ENCODE results near the gene TRIM29.
A peak's percentile ranks its signal among the peaks of the same experiment; 100 is the strongest.

TRIM29 gene

GRCh38 chr11:120135838-120136237 is 2.1 kb downstream of the TRIM29 start:
- no peak for DNase-seq

GRCh38 chr11:120134931-120135228 is 3.0 kb downstream of the TRIM29 start:
- DNase-seq = no peak

DNA sequence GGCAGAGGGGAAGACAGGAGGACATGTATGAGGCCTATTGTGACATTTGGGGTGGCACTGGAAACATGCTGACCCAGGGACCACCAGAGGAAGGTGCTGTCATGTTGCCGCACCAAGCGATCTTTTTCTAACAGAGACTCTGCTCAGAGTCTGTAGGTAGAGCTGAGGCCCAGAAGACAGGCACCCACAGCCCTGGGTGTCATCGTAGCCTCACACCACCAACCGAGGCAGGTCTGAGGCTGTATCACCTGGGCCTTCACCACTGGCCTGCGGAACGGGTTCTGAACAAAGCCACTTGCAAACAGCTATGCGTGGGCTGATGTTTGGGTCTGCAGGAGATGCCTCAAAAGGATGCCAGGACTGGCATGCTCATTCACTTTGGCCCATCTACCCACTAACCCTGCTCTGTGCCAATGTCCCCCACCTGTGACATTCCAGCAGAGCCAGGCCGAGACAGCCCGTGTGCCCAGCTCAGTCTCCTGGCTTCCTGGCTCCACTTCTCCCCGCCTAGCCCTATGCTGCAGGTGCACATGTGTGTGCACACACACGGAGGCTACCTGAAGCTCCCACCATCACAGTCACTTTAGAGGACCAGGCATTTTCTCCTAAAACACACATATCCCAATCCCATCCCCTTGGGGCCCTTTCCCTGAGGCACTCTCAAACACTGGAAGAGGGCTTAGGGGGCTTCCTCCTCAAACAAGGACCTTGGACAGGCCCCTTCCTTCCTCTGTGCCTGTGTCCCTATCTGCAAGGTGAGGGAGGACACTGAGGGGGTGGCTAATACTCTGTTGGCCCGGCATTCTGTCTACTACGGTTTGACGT is 3.6 kb downstream of the TRIM29 start:
- no peak for DNase-seq

DNA sequence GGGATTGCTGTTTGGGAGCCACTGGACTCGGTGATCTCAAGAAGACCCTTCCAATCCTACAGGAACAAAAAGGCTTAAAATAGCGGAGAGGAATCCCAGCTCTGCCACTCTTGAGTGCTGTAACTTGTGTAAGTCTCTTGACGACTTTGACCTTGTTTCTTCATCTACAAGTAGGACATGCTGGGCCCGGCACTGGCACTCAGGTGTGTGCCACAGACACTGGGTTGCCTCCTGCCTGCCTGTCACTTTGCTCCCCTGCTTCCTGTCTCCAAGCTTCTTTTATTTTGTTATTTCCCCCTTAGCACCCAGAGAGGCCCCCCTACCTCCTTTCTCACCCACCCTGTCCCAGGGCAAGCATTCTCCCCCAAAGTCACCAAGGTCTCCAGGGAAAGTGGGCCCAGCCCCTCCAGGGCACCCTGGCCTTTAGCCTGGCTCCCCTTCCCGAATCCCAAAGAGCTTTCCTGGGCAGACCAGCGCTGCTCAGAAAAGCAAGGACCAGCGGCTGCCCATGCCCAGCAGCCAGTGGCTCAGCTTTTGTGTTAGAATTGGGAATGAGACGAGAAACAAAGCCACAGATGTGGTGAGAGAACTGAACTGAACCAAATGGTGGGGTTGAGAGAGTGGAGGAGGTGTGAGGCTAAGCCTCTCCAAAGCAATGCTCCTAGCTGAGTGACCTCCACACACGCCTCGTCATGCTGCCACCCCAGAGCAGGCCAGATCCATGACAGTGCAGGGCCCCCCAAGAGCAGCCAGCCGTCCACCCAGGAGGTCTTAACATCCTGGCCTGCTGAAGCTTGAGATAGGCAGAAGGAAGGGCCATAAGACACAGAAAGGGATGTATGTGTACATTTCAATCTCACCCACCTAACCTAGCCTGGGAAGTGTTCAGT is 4.5 kb downstream of the TRIM29 start:
- DNase-seq = no peak

- no peak for DNase-seq
Measured at GRCh38 chr11:120132645-120133185, 5.2 kb downstream of the TRIM29 start.

DNA sequence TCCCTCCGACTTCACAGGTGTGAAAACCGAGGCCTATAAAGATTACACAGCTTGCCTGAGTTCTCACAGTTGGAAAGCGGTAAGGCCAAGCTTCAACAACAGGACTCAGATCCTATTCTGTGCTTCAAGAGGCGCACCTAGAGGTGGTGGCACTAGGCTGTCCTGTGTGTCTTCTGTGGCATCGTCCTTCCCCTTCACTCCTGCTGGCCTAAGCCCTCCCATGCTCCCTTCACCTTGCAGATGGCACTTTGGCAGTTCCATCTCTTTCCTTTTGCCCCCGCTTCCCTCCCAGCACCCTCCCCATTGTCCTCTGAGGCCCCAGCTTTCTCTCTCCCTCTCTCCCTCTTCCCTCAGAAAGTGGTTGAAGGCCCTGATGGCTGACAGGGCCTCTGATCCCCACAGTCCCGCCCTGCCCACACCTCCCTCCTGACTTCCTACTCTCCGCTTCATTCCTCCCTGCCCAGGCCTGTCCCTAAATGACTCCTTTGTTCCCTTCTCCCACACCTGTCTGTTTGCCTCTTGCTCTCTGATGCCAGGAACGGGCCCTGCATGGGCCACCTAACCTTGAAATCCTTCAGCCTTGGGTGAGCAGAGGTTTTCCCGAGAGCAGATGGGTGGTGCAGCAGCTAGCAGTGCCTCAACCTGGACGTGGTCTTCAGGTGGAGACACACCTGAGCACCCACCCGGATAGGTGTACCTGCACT is 5.8 kb downstream of the TRIM29 start:
- no peak for DNase-seq

DNA sequence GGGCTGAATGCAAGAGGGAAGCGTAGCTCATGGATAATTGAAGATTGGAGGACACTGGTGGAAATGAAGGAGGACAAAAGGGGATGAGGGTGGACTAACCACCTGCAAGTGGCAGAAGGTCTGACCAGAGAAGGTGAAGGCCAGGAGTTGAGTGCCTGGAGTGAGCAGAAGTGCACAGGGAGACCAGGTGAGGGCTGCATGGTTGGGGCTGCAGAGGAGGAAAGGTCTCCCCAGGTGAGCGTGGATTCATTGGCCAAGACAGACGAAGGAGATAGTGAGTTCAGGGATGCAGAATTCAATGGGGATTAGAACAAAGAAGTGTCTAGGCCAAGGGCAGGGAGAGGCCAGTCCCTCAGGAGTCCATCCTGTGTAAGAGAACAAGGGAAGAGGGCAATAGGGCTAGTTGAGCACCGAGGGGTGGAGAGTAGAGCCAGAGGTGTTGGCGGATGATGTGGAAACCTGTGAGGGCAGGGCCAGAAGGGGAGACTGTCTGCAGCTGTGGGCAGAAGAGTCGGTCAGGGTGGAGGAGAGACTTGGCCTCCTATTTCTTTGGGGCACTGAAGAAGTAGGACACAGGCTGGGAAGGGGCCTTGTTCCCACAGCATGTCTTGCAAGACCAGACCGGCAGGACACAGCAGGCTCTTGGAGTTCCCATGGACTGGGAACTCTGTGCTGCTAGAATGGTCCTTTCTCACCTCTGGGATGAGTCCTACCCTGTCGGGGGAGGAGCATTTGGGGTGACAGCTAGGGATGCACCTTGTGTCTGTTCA is 6.7 kb downstream of the TRIM29 start:
- DNase-seq = no peak

DNA sequence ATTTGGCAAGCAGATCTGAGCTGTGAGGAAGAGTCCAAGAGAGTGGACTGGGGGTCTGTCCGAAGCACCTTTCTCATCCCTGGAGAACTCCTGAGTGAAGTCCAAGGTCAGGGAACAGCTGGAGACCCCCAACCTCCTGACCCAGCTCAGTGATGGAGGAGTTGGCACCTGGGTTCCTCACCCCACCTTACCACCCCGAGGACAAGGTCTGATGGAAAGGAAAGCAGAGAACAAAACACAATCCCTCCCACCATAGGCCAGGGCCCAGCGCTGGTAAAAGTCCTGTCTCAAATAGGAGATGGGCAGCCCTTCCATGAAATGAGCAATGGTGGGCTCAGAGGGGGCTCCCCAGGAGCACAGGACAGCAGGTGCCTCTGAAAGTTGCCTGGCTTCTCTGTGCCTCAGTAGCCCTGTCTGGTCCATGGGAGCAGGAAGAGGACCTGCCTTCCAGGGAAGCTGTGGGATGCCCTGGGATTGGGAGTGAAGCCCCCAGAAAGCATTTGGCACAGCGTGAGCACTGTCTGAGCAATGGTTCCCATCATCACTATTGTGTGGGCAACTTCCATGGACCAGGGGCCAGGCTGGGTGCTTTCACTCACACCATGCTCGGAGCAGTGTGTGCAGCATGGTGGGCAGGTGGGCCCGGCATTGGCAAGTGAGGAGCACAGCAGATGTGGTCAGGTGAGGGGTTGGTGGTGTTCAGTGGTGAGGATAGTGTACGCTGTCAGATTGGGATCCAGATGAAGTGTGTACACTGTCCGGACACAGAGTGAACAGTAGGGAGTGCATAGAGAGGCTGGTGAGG is 7.5 kb downstream of the TRIM29 start:
- no peak for DNase-seq

DNA sequence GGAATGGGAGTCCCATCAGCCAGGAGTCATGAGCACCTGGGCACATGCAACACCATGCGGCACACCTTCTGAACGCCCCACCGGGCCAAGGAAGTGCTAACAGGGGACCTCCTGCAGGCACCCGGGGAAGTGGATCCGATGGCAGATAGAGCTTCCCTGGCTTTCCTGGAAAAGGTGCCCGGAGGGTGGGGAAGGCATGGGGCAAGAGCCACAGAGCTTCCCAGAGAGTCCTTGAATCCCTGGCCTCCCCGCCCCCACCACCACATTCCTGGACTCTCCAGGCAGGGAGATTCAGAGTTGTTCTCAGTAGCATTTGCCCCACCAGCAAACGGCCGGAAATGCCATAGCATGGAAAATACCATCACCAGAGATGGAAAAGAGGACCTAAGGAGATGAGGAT is 8.3 kb downstream of the TRIM29 start:
- DNase-seq = no peak

- DNase-seq = no peak
Measured at GRCh38 chr11:120128392-120129119, 9.4 kb downstream of the TRIM29 start.

- DNase-seq = no peak
Measured at GRCh38 chr11:120127236-120127635, 10.7 kb downstream of the TRIM29 start.

DNA sequence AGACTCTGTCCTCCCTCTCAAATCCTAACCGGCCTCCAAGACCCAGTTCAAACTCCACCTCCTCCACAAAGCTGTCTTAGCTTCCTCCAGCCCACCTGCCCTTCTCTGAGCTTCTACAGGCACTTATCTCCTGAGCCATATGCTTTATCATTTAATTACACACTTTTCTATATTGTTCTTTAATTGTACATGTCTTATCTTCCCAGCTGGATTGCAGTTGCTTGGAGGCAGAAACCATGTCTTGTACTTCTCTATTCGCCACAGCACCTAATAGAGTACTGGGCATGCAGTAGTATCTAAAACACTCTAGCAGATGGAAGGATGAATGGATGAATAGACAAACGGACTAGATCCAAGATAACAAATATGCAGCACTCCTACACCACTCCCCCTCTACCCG is 11.3 kb downstream of the TRIM29 start:
- no peak for DNase-seq

DNA sequence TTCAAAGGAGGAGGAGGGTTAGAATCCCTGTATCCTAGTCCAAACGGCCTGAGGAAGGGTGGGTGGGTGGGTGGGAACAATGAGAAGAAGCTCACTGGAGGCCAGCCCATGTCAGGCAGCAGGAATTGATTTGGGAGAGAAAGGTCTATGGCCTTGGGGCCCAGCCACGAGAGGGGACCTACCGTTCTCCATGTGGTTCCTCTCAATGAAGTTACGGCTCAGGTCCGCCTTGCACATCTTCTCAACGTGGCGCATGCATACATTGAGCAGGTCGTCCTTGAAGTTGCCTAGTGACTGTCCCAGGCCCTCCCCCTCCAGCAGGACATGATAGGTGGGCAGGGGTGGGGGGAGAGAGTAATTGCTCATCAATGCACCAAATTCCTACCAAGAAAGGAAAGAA is 12.4 kb downstream of the TRIM29 start:
- no peak for DNase-seq

- no peak for DNase-seq
Measured at GRCh38 chr11:120125024-120125423, 12.9 kb downstream of the TRIM29 start.

DNA sequence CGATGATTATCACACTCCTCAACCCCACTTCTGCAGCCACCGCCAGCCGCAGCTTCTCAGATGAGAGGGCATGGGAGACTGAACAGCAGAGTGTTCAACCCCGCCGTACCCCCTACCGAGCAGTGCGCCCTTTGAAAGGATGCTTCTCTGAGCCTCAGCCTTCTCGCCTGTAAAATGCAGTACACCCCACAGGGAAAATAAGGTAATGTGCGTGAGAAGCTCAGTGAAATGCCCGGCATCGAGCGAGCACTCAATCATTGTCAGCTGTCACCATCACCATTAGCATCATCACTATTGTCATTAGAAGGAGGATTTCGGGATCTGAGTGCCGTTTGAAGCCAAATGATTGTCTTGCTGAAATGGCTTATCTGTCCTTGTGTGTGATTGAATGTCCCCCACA is 13.6 kb downstream of the TRIM29 start:
- DNase-seq = peak; percentile 45

GRCh38 chr11:120123946-120124345 is 14.0 kb downstream of the TRIM29 start:
- no peak for DNase-seq

DNA sequence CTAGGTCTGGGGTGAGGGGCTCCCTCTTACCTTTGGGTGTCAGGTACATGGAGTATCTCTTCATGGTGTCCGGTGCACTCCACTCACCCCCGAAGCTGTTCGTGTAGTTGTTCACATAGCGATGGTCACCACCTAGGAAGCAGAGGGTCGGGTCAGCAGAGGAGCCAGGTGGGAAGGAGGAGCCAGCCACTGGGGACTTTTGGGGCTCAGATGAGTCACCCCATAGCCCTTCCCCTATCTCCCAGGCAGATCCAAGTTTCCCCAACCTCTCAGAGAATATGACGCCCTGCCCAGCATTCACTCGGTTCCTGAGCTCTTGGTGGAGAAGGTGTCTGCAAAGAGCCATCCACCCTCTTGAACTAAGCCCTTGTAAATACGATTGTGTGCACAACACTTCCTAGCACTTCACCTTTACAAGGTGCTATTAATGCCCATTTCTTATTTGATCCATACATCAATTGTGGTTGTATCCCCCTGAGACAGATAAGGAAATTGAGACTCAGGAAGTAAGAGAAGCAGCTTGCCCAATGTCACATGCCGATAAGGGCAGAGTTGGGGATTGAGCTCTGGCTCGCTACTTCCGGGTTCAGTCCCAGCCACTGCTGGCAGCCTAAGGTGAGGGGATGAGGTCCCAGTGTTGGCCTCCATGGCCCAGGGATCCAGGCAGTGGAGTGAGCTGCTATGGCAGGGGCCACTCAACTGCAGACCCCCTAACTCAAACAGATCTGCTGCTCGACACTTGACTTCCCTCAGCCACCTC is 14.8 kb downstream of the TRIM29 start:
- DNase-seq = no peak

DNA sequence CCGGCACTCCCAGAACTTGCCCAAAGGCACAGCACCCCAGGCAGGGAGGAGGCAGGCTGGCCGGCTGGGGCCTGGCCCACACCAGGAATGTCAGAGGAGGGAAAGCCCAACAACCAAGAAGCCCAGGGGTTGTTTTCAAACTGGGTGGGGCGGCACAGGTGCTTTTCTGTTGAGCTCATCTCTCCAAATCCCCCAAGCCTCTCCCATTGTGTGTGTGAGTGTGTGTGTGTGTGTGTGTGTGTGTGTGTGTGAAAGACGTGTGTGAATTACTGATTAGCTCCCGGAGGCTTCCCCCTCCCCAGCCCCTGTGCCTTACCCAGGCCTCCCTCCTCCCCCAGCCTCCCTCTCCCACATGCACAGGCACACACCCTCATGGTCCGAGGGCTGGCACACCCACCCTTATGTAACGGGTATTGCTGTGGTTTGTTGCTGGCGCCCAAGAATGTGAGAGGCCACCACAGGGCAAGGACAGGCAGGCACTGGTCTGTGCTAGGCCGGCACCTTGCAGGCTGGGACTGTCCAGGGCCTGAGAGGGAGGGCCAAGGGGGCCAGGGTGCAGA is 15.9 kb downstream of the TRIM29 start:
- DNase-seq = peak; percentile 44

DNA sequence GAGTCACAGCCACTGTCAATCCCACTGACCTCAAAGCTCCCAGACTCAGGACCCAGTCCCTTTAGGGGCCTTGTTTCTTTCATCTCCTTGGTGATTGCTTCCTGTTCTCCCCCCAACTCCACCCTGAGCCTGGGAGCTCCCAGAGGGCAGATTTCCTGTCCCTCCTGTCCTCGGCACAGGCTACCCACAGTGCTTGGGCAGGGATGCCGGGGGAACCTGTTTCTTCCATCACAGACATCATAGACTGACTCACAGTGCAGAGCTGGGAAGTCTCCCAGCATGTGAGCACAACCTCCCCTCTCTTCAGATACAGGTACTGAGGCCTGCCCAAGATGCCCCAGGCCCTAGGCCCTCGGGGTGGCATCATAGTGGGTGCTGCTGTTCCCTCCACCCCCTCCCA is 16.6 kb downstream of the TRIM29 start:
- no peak for DNase-seq

DNA sequence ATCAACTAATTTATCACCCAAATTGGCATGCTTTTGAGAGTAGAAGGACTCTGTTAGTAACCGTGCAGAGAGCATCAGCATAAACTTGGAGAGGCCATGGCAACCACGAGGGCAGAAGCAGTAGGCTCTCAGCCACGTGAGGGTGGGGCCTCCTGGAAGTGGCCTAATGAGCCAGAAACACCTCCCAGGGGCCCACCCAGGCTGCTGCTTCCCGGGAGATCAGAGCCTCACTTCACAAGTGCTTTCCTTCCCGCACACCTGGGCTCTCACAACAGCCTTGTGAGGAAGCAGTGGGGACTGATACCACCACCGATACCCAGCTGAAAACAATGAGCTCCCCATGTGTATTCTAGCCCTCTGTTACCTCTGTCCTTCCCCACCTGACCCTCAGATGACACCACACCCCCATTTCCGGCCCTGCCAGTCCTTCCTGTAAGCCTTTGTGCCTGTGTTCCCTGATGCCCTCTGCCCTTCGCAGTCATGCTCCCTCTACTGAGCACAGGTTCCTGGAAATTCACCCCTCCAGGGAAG is 17.0 kb downstream of the TRIM29 start:
- DNase-seq = no peak
